ENCODE data around the gene AARS2. TPM values are rescaled to one million over a fixed set of nuclear protein-coding genes. Genes with fewer than 3 reads are reported as not detected.
"Not testable (repeated sequence)": the region's sequence is repeated elsewhere in the genome, so short reads cannot be mapped to it uniquely, and the experiment has no call there.

Gene AARS2
- polyA plus RNA-seq, 1 experiment: 7.3 TPM

- Histone ChIP-seq H3K36me3 (ENCODE audit: control insufficient read depth, insufficient read depth, low read length) (no peaks in the 10 kb centered on the region), H3K4me3 (ENCODE audit: low read depth, low read length) (no peak overlapping the region), H3K27me3 (ENCODE audit: control insufficient read depth, insufficient read depth, low read length) (peaks cover 14% of the 10 kb centered on the region)
- CTCF ChIA-PET: interaction anchor here (0.9 to 1.7 kb wide), 3 partner anchors 8 to 62 kb away, joined by 3 to 8 read pairs (median 4); partner anchors contain the start of gene AARS2
- TF ChIP-seq CTCF (IDR thresholded peaks at IDR 0.05; ENCODE audit: insufficient read depth, low read depth, low read length): no peak
- POLR2A ChIA-PET: no interaction called here
- no peak for DNase-seq (ENCODE audit: low read depth)
Observed at GRCh38 chr6:44329858-44330257, 16.7 kb upstream of the AARS2 start.

- peaks cover 11% of the 10 kb centered on the region for H3K27me3 ChIP-seq (ENCODE audit: control insufficient read depth, insufficient read depth, low read length)
- CTCF ChIA-PET: interaction anchor here (0.9 kb wide), 1 partner anchor 59 kb away, joined by 3 read pairs; no protein-coding TSS in a partner anchor
Observed at GRCh38 chr6:44328203-44328602, 15.1 kb upstream of the AARS2 start.

GRCh38 chr6:44327760-44328159 lies 14.6 kb upstream of the AARS2 start:
- no peak overlapping the region for H3K4me3 ChIP-seq (ENCODE audit: low read depth, low read length)
- H3K36me3 ChIP-seq (ENCODE audit: control insufficient read depth, insufficient read depth, low read length): no peaks in the 10 kb centered on the region
- H3K27me3 ChIP-seq (ENCODE audit: control insufficient read depth, insufficient read depth, low read length): peaks cover 11% of the 10 kb centered on the region
- DNase-seq (ENCODE audit: low read depth): no peak
- CTCF ChIA-PET: interaction anchor here (0.9 to 5.5 kb wide), 3 partner anchors 10 to 58 kb away, joined by 3 to 30 read pairs (median 6); partner anchors contain the start of gene AARS2
- POLR2A ChIA-PET: no interaction called here
- TF ChIP-seq CTCF (IDR thresholded peaks at IDR 0.05; ENCODE audit: insufficient read depth, low read depth, low read length): no peak

More at GRCh38 chr6:44328203-44328602, 15.1 kb upstream of the AARS2 start:
- H3K36me3 ChIP-seq (ENCODE audit: control insufficient read depth, insufficient read depth, low read length); POLR2A ChIA-PET; H3K4me3 ChIP-seq (ENCODE audit: low read depth, low read length); DNase-seq (ENCODE audit: low read depth): not testable (repeated sequence)

- peaks cover 11% of the 10 kb centered on the region for H3K27me3 ChIP-seq (ENCODE audit: control insufficient read depth, insufficient read depth, low read length)
- POLR2A ChIA-PET: no interaction called here
- no peak for TF ChIP-seq CTCF (IDR thresholded peaks at IDR 0.05; ENCODE audit: insufficient read depth, low read depth, low read length)
Observed at GRCh38 chr6:44327096-44327495, 13.9 kb upstream of the AARS2 start.

GRCh38 chr6:44321210-44321609 lies 8.1 kb upstream of the AARS2 start:
- H3K36me3 ChIP-seq (ENCODE audit: control insufficient read depth, insufficient read depth, low read length): no peaks in the 10 kb centered on the region
- no peak overlapping the region for H3K4me3 ChIP-seq (ENCODE audit: low read depth, low read length)
- DNase-seq (ENCODE audit: low read depth): no peak
- CTCF ChIA-PET: interaction anchor here (0.6 to 3.0 kb wide), 2 partner anchors 17 to 64 kb away, joined by 3 to 15 read pairs; no protein-coding TSS in a partner anchor
- POLR2A ChIA-PET: no interaction called here
- H3K27me3 ChIP-seq (ENCODE audit: control insufficient read depth, insufficient read depth, low read length): peaks cover 15% of the 10 kb centered on the region
- TF ChIP-seq CTCF (IDR thresholded peaks at IDR 0.05; ENCODE audit: insufficient read depth, low read depth, low read length): no peak

More at GRCh38 chr6:44327096-44327495, 13.9 kb upstream of the AARS2 start:
- Histone ChIP-seq H3K4me3 (ENCODE audit: low read depth, low read length) (no peak overlapping the region), H3K36me3 (ENCODE audit: control insufficient read depth, insufficient read depth, low read length) (no peaks in the 10 kb centered on the region)
- no peak for DNase-seq (ENCODE audit: low read depth)
- CTCF ChIA-PET: interaction anchor here (1.0 to 5.5 kb wide), 2 partner anchors 10 to 14 kb away, joined by 6 to 30 read pairs; partner anchors contain the start of gene AARS2

GRCh38 chr6:44317136-44317631 lies 4.0 kb upstream of the AARS2 start:
- H3K27me3 ChIP-seq (ENCODE audit: control insufficient read depth, insufficient read depth, low read length): peaks cover 14% of the 10 kb centered on the region

More at GRCh38 chr6:44317136-44317631, 4.0 kb upstream of the AARS2 start:
- H3K4me3 ChIP-seq (ENCODE audit: low read depth, low read length); H3K36me3 ChIP-seq (ENCODE audit: control insufficient read depth, insufficient read depth, low read length); POLR2A ChIA-PET; DNase-seq (ENCODE audit: low read depth): not testable (repeated sequence)
- CTCF ChIA-PET: interaction anchor here (0.6 to 1.2 kb wide), 2 partner anchors 12 to 22 kb away, joined by 3 read pairs; no protein-coding TSS in a partner anchor
